GM12865 (cell line): ENCODE results near the gene CYB5R2.

Experiments used
- DNase-seq: peaks from one replicate; pipeline ENCODE4 v3.0.0; 2010; ENCODE audit warnings: low read depth
- H3K4me3 ChIP-seq: 2 replicates; pipeline ENCODE4 v1.5.1; 2011; ENCODE audit warnings: mild to moderate bottlenecking, low read depth, low read length, control low read depth
- CTCF ChIP-seq: IDR thresholded peaks from 2 replicates; pipeline ENCODE4 v1.5.1; 2011; ENCODE audit warnings: low read length, control low read depth, low read depth, inconsistent platforms; ENCODE audit not compliant: insufficient read depth; ENCODE audit errors: missing control alignments

CYB5R2 gene

GRCh38 chr11:7654195-7654705, 19.1 kb downstream of the CYB5R2 start:
- TF ChIP-seq CTCF, result no peak
- DNase-seq, result no peak
- no peak overlapping the region for H3K4me3 ChIP-seq

GRCh38 chr11:7651700-7652099, 21.6 kb downstream of the CYB5R2 start:
- DNase-seq, result no peak
- H3K4me3 ChIP-seq, result no peak overlapping the region
- no peak for TF ChIP-seq CTCF

GRCh38 chr11:7651140-7651551, 22.2 kb downstream of the CYB5R2 start:
- no peak for DNase-seq
- no peak overlapping the region for H3K4me3 ChIP-seq
- no peak for TF ChIP-seq CTCF

- no peak for DNase-seq
- no peak for TF ChIP-seq CTCF
- H3K4me3 ChIP-seq, result no peak overlapping the region
Measured at GRCh38 chr11:7648264-7648663, 25.0 kb downstream of the CYB5R2 start.

GRCh38 chr11:7646866-7647265, 26.4 kb downstream of the CYB5R2 start:
- no peak overlapping the region for H3K4me3 ChIP-seq
- no peak for DNase-seq
- TF ChIP-seq CTCF, result no peak

GRCh38 chr11:7645206-7645605, 28.1 kb downstream of the CYB5R2 start:
- no peak overlapping the region for H3K4me3 ChIP-seq
- TF ChIP-seq CTCF, result no peak
- no peak for DNase-seq

GRCh38 chr11:7643314-7643713, 30.0 kb downstream of the CYB5R2 start:
- no peak for TF ChIP-seq CTCF
- DNase-seq, result no peak
- H3K4me3 ChIP-seq, result no peak overlapping the region
